Smooth muscle cell (in vitro differentiated cells): Measurements from ENCODE around the gene DENR. TPM values are rescaled to one million over a fixed set of nuclear protein-coding genes. Genes with fewer than 3 reads are reported as not detected.
"Not testable (repeated sequence)": the region's sequence is repeated elsewhere in the genome, so short reads cannot be mapped to it uniquely, and the experiment has no call there.

Experiments used
- DNase-seq: peaks from one replicate; lab custom pipeline; 2025; ENCODE audit not compliant: unreplicated experiment; lab: John Stamatoyannopoulos, UW
- H2AFZ ChIP-seq: fragments of 200-600 bp; sonication (generic); 2 replicates; pipeline ENCODE4 v1.6.0; 2016; ENCODE audit warnings: antibody characterized with exemption, low read depth, mild to moderate bottlenecking
- H3F3A ChIP-seq: fragments of 200-600 bp; sonication (generic); 2 replicates; pipeline ENCODE4 v1.6.0; 2017; ENCODE audit warnings: antibody characterized with exemption, low read depth
- H3K27ac ChIP-seq: fragments of 200-600 bp; sonication (generic); 2 replicates; pipeline ENCODE4 v1.5.1; 2016; ENCODE audit warnings: low read depth, mild to moderate bottlenecking
- H3K27me3 ChIP-seq: fragments of 200-600 bp; sonication (generic); 2 replicates; pipeline ENCODE4 v1.6.1; 2016; ENCODE audit warnings: low read depth, mild to moderate bottlenecking
- H3K36me3 ChIP-seq: fragments of 200-600 bp; sonication (generic); 2 replicates; pipeline ENCODE4 v1.5.1; 2016; ENCODE audit warnings: low read depth
- H3K4me1 ChIP-seq: fragments of 200-600 bp; sonication (generic); 2 replicates; pipeline ENCODE4 v1.5.1; 2016; ENCODE audit warnings: low read depth
- H3K4me2 ChIP-seq: fragments of 200-600 bp; sonication (generic); 2 replicates; pipeline ENCODE4 v1.6.0; 2016; ENCODE audit warnings: mild to moderate bottlenecking
- H3K4me3 ChIP-seq: fragments of 200-600 bp; sonication (generic); 2 replicates; pipeline ENCODE4 v1.5.1; 2016; ENCODE audit warnings: mild to moderate bottlenecking
- H3K79me2 ChIP-seq: fragments of 200-600 bp; sonication (generic); 2 replicates; pipeline ENCODE4 v1.6.0; 2016; ENCODE audit warnings: low read depth, mild to moderate bottlenecking
- H3K9ac ChIP-seq: fragments of 200-600 bp; sonication (generic); 2 replicates; pipeline ENCODE4 v1.6.0; 2016; ENCODE audit warnings: low read depth
- H3K9me3 ChIP-seq: fragments of 200-600 bp; sonication (generic); replicated peaks from 2 replicates; pipeline ENCODE4 v1.5.1; 2016; ENCODE audit warnings: low read depth
- H4K20me1 ChIP-seq: fragments of 200-600 bp; sonication (generic); 2 replicates; pipeline ENCODE4 v1.6.0; 2016; ENCODE audit warnings: low read depth
- WGBS: methylation state at CpG from one replicate; pipeline ENCODE4 v1.1.7; 2016; ENCODE audit warnings: low lambda C conversion rate; 5-methylcytosine and 5-hydroxymethylcytosine counted together
- polyA plus RNA-seq: library from polyadenylated mRNA; unstranded; fragments of >200 nt; fragmentation: Nextera tagmentation; extraction: Ambion mirVana; gene quantifications from 2 replicates; pipeline ENCODE4 v1.2.1, GENCODE V29; 2016
- total RNA-seq: library from RNA; depleted of rRNA; stranded (reverse); fragments of >200 nt; gene quantifications from 2 replicates; pipeline ENCODE4 v1.2.3, GENCODE V29; 2014
- TF ChIP-seq, protein P1 (sequence below): fragments of 200-600 bp; sonication (generic); IDR thresholded peaks from 2 replicates; pipeline ENCODE4 v1.5.1; 2017; ENCODE audit warnings: borderline replicate concordance, mild to moderate bottlenecking, antibody characterized with exemption; ENCODE audit not compliant: insufficient read depth, poor library complexity, severe bottlenecking

The DENR gene
- total and polyA plus RNA-seq, 2 experiments from 2014 or later, result 36.3 to 49.7 TPM

DNA sequence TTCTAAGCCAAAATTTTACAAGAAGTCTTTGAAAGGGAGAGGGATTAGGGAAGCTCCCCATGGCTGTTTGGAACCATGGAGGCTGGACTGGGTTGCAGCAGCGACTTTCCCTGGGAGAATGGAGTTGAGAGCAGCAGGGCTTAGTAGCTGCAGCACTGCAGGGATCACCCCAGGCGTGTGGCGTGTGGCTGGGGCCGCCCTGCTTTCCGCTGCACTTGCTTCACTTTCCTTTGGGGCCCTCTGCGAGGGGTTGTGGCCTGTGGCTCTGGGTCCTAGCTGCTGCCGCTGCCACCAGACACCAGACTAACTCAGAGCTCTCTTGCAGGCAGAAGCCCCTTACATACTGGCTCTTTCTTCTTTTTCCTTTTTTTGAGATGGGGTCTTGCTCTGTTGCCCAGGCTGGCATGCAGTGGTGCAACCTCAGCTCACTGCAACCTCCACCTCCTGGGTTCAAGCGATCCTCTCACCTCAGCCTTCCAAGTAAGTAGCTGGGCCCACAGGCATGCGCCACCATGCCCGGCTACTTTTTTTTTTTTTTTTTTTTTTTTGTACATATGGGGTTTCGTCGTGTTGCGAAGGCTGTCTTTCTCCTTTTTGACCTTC is 47.1 kb downstream of the DENR start:
- no peak for DNase-seq
- no peak overlapping the region for H3K27ac ChIP-seq
- no peaks in the 10 kb centered on the region for H3K4me1 ChIP-seq
- H3K79me2 ChIP-seq, result no peaks in the 10 kb centered on the region
- no peak overlapping the region for H3K4me3 ChIP-seq
- no peaks in the 10 kb centered on the region for H3F3A ChIP-seq
- no peaks in the 10 kb centered on the region for H4K20me1 ChIP-seq
- no peaks in the 10 kb centered on the region for H3K9me3 ChIP-seq
- H2AFZ ChIP-seq, result no peak overlapping the region
- no peak overlapping the region for H3K9ac ChIP-seq
- H3K4me2 ChIP-seq, result no peak overlapping the region
- H3K27me3 ChIP-seq, result no peaks in the 10 kb centered on the region
- TF ChIP-seq, protein P1, sequence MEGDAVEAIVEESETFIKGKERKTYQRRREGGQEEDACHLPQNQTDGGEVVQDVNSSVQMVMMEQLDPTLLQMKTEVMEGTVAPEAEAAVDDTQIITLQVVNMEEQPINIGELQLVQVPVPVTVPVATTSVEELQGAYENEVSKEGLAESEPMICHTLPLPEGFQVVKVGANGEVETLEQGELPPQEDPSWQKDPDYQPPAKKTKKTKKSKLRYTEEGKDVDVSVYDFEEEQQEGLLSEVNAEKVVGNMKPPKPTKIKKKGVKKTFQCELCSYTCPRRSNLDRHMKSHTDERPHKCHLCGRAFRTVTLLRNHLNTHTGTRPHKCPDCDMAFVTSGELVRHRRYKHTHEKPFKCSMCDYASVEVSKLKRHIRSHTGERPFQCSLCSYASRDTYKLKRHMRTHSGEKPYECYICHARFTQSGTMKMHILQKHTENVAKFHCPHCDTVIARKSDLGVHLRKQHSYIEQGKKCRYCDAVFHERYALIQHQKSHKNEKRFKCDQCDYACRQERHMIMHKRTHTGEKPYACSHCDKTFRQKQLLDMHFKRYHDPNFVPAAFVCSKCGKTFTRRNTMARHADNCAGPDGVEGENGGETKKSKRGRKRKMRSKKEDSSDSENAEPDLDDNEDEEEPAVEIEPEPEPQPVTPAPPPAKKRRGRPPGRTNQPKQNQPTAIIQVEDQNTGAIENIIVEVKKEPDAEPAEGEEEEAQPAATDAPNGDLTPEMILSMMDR, result no peak
- no peaks in the 10 kb centered on the region for H3K36me3 ChIP-seq
- WGBS, result 90% methylated on average over 13 of the region's 13 CpGs

DNA sequence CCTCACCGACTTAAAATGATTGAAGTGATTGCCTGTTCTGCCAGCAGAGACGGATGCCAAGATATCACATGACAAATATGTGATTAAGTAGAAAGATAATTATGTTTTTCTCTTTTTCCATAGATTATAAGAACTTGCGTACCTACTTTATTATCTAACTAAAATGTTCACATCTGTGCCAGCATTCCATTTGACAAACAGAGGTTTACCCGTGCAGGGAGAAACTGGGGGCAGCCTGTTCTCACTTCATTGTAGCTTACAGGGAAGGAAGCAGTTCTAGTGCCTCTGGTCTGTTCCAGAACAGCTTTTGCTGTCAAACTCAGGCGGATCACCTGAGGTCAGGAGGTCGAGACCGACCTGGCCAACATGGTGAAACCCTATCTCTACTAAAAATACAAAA is 51.3 kb downstream of the DENR start:
- Histone ChIP-seq H3K4me2 (no peak overlapping the region), H3K27me3 (no peaks in the 10 kb centered on the region), H3K36me3 (no peaks in the 10 kb centered on the region), H3F3A (no peaks in the 10 kb centered on the region), H3K9ac (no peak overlapping the region), H3K27ac (no peak overlapping the region), H3K4me3 (no peak overlapping the region), H4K20me1 (no peaks in the 10 kb centered on the region), H3K9me3 (no peaks in the 10 kb centered on the region), H2AFZ (no peak overlapping the region), H3K4me1 (no peaks in the 10 kb centered on the region), H3K79me2 (no peaks in the 10 kb centered on the region)
- WGBS, result 94% methylated on average over 7 of the region's 7 CpGs
- DNase-seq, result no peak
- TF ChIP-seq, protein P1, result no peak

DNA sequence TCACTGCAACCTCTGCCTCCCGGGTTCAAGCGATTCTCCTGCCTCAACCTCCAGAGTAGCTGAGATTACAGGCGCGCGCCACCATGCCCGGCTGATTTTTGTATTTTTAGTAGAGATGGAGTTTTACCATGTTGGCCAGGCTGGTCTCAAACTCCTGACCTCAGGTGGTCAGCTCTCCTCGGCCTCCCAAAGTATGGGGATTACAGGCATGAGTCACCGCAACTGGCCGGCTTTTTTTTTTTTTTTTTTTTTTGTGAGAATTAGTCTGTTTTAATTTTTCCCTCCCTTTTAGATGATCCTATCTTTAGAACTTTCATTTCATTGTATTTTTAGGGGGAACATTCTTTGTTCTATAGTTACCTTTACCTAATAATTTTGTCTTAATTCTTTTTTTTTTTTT is 52.3 kb downstream of the DENR start:
- H3K4me2 ChIP-seq, DNase-seq, H3K27ac ChIP-seq, H3K9me3 ChIP-seq, H4K20me1 ChIP-seq, H3K4me1 ChIP-seq, H3K27me3 ChIP-seq, H3F3A ChIP-seq, H3K9ac ChIP-seq, H2AFZ ChIP-seq, H3K79me2 ChIP-seq, H3K36me3 ChIP-seq, H3K4me3 ChIP-seq: not testable (repeated sequence)
- WGBS, result 84% methylated on average over 9 of the region's 9 CpGs

DNA sequence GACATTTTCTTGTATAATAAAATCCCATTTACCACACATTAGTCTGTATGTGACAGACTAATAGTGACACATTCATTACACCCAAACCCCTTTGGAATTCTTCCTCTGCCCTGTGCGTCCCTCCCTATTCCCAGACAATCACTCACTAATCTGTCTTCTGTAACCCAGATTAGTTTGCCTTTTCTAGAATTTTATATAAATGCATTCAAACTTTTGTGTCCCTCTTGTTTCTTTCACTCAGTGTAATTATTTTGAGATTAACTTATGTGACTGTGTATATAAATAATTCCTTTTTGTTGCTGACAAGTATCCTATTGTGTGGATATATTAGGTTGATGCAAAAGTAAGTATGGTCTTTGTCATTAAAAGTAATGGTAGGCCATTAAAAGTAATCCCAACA is 55.0 kb downstream of the DENR start:
- H3K79me2 ChIP-seq, result no peaks in the 10 kb centered on the region
- no peaks in the 10 kb centered on the region for H3F3A ChIP-seq
- H3K9ac ChIP-seq, result no peak overlapping the region
- no peak overlapping the region for H3K27ac ChIP-seq
- no peak overlapping the region for H3K4me3 ChIP-seq
- no peak overlapping the region for H3K4me2 ChIP-seq
- no peaks in the 10 kb centered on the region for H3K9me3 ChIP-seq
- no peaks in the 10 kb centered on the region for H3K36me3 ChIP-seq
- TF ChIP-seq, protein P1, result no peak
- no peaks in the 10 kb centered on the region for H3K4me1 ChIP-seq
- 68% methylated on average over 1 of the region's 1 CpG for WGBS
- no peak for DNase-seq
- H2AFZ ChIP-seq, result no peak overlapping the region
- no peaks in the 10 kb centered on the region for H3K27me3 ChIP-seq
- H4K20me1 ChIP-seq, result no peaks in the 10 kb centered on the region
